ENCODE measurements around the gene CACNA2D3.

The CACNA2D3 gene

DNA sequence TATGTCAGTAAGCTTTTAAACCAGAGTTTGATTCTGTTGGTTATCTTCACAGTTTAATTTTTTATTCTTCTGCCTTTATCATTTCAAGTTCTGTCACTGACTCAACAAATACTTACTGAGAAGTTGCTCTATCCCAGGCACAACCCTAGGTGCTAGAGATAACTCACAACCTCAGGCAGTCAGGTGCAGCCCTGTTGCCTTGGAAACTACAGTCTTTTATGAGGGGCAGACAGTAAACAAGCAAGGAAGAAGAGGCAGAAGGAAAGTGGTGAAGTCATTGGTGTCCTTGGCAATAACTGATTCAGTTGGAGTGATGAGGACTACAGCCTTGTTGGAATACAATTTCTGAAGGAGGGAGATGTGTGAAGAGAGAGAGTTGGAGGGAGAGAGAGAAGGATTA is 947.6 kb downstream of the CACNA2D3 start:
- FAIRE-seq (no peak), DNase-seq (ENCODE audit: insufficient read length, low spot score) (no peak)
- no peak for TF ChIP-seq POLR2A (IDR thresholded peaks at IDR 0.05; ENCODE audit: low read depth, low read length)
- TF ChIP-seq POLR2AphosphoS5 (IDR thresholded peaks at IDR 0.05; ENCODE audit: low read depth, low read length): no peak
- no peak for TF ChIP-seq PAX5 (IDR thresholded peaks at IDR 0.05; ENCODE audit: insufficient read depth, low read length, severe bottlenecking)
- no peak for TF ChIP-seq SPI1 (IDR thresholded peaks at IDR 0.05; ENCODE audit: low read depth, low read length)
- TF ChIP-seq TAF1 (IDR thresholded peaks at IDR 0.05; ENCODE audit: low read depth, low read length): no peak
- no peak for TF ChIP-seq POU2F2 (IDR thresholded peaks at IDR 0.05; ENCODE audit: low read depth, low read length)

DNA sequence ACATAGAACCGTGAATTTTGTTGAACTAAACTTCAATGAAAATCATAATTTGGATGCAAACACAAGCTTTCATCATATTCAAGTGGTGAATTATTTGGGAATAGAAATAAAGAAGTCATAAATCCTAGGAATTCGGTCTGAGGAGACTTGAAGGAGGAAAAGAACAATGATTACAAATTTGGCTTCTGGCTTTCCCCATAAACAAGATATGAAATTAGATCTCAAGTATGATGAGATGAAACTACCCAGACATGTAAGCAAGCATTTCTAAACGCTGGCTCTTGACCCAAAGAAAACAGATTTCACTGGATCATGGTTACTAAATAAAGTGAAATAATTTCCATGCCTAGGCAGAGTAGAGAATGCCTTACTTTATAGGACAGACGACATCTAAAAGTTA is 952.4 kb downstream of the CACNA2D3 start:
- no peak for DNase-seq (ENCODE audit: insufficient read length, low spot score)
- FAIRE-seq: no peak
- no peak for TF ChIP-seq POLR2A (IDR thresholded peaks at IDR 0.05; ENCODE audit: low read depth, low read length)
- TF ChIP-seq SPI1 (IDR thresholded peaks at IDR 0.05; ENCODE audit: low read depth, low read length): no peak
- no peak for TF ChIP-seq PAX5 (IDR thresholded peaks at IDR 0.05; ENCODE audit: insufficient read depth, low read length, severe bottlenecking)
- TF ChIP-seq POLR2AphosphoS5 (IDR thresholded peaks at IDR 0.05; ENCODE audit: low read depth, low read length): no peak
- no peak for TF ChIP-seq TAF1 (IDR thresholded peaks at IDR 0.05; ENCODE audit: low read depth, low read length)
- TF ChIP-seq POU2F2 (IDR thresholded peaks at IDR 0.05; ENCODE audit: low read depth, low read length): no peak

DNA sequence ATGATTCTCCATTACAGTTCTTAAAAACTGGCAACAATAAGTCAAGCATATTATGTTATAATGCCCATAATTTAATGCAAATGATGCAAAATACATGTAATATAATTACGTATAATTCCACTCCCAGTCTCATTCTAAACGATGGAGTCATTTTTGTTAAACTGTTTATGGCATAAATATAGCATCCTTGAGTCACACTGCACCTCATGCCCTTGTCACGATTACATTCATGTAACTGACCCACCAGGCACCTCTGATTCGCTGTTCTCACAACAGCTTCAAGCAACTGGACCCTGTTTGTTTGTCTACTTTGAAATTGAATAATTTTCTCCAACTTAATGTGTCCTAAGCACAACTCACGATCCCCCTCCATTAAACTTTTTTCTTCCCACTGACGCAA is 953.5 kb downstream of the CACNA2D3 start:
- DNase-seq (ENCODE audit: insufficient read length, low spot score): no peak
- FAIRE-seq: no peak
- TF ChIP-seq POLR2A (IDR thresholded peaks at IDR 0.05; ENCODE audit: low read depth, low read length) (no peak), TAF1 (IDR thresholded peaks at IDR 0.05; ENCODE audit: low read depth, low read length) (no peak), PAX5 (IDR thresholded peaks at IDR 0.05; ENCODE audit: insufficient read depth, low read length, severe bottlenecking) (no peak), SPI1 (IDR thresholded peaks at IDR 0.05; ENCODE audit: low read depth, low read length) (no peak), POU2F2 (IDR thresholded peaks at IDR 0.05; ENCODE audit: low read depth, low read length) (no peak), POLR2AphosphoS5 (IDR thresholded peaks at IDR 0.05; ENCODE audit: low read depth, low read length) (no peak)

DNA sequence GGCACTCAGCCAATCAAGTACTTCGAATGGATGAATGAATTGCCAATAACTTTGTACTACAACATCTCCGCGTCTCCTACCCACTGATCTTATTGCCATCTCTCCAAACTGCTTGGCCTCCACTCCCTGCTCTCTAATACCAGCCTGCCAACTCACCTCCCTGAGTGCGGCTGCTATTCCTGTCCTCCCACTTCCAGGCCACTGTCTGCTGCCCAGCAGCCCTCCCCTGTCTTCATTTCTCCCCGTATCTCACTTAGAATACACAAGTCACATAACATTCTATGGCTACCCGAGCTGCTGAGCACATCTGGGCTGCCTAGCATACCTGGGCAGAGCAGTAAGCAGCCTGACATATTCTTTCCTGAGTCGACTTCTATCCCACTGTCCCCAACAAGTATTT is 955.4 kb downstream of the CACNA2D3 start:
- no peak for FAIRE-seq
- no peak for DNase-seq (ENCODE audit: insufficient read length, low spot score)
- TF ChIP-seq TAF1 (IDR thresholded peaks at IDR 0.05; ENCODE audit: low read depth, low read length) (no peak), SPI1 (IDR thresholded peaks at IDR 0.05; ENCODE audit: low read depth, low read length) (no peak), POLR2AphosphoS5 (IDR thresholded peaks at IDR 0.05; ENCODE audit: low read depth, low read length) (no peak), PAX5 (IDR thresholded peaks at IDR 0.05; ENCODE audit: insufficient read depth, low read length, severe bottlenecking) (no peak), POU2F2 (IDR thresholded peaks at IDR 0.05; ENCODE audit: low read depth, low read length) (no peak), POLR2A (IDR thresholded peaks at IDR 0.05; ENCODE audit: low read depth, low read length) (no peak)

DNA sequence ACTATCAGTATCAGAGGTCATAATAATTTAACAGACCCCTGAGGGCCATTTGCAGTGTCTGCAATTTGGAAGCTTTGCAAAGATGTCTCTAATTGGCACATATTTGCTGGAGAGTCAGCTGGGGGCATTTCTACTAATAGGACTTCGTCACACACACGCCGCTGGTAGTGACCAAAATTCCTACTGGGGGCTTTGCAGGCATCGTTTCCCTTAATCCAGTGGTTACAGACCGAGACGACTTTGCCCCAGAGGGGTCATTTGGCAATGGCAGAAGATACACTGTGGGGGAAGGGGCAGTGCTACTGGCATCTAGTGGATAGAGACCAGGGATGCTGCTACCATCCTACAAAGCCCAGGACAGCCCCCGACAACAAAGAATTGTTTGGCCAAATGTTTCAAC is 956.5 kb downstream of the CACNA2D3 start:
- no peak for FAIRE-seq
- TF ChIP-seq POLR2AphosphoS5 (IDR thresholded peaks at IDR 0.05; ENCODE audit: low read depth, low read length) (no peak), PAX5 (IDR thresholded peaks at IDR 0.05; ENCODE audit: insufficient read depth, low read length, severe bottlenecking) (no peak), SPI1 (IDR thresholded peaks at IDR 0.05; ENCODE audit: low read depth, low read length) (no peak)
- DNase-seq (ENCODE audit: insufficient read length, low spot score): no peak

DNA sequence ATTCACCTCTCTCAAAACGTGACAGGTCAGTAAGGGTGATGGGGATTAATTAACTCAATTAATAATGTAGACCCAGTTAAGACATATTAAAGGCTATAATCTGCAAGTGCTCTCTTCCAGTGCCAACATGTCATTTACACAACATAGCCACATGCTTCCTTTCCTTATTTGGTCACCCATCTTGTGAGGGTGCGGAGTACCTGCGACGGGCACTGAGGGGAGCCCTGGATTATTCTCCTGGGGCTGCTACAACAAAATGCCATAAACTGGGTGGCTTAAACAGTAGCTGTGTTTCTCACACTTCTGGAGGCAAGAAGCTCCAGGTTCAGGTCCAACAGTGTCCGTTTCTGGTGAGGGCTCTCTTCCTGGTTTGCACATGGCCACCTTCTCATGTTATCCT is 962.9 kb downstream of the CACNA2D3 start:
- FAIRE-seq (no peak), DNase-seq (ENCODE audit: insufficient read length, low spot score) (no peak)
- no peak for TF ChIP-seq TAF1 (IDR thresholded peaks at IDR 0.05; ENCODE audit: low read depth, low read length)
- TF ChIP-seq SPI1 (IDR thresholded peaks at IDR 0.05; ENCODE audit: low read depth, low read length): no peak

DNA sequence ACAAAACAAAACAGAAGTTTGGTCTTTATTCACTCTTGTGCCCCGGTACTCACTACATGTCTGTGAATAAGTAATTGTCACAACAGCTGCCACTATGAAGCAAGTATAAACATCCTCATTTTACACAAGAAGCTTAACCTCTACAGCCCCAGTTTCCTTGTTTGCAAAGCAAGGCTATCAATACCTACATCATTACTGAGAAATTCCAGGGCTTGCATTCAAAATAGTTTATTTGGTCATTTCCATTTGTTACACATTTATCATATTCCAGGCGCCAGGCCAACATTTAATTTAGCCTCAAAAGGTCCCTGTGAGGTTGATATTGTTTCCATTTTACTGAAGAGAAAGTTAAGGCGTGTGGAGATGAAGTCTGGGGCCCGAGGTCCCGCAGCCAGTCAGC is 966.9 kb downstream of the CACNA2D3 start:
- no peak for DNase-seq (ENCODE audit: insufficient read length, low spot score)
- TF ChIP-seq POU2F2 (IDR thresholded peaks at IDR 0.05; ENCODE audit: low read depth, low read length): no peak
- no peak for TF ChIP-seq POLR2AphosphoS5 (IDR thresholded peaks at IDR 0.05; ENCODE audit: low read depth, low read length)
- no peak for TF ChIP-seq TAF1 (IDR thresholded peaks at IDR 0.05; ENCODE audit: low read depth, low read length)
- no peak for TF ChIP-seq PAX5 (IDR thresholded peaks at IDR 0.05; ENCODE audit: insufficient read depth, low read length, severe bottlenecking)
- TF ChIP-seq SPI1 (IDR thresholded peaks at IDR 0.05; ENCODE audit: low read depth, low read length): no peak

DNA sequence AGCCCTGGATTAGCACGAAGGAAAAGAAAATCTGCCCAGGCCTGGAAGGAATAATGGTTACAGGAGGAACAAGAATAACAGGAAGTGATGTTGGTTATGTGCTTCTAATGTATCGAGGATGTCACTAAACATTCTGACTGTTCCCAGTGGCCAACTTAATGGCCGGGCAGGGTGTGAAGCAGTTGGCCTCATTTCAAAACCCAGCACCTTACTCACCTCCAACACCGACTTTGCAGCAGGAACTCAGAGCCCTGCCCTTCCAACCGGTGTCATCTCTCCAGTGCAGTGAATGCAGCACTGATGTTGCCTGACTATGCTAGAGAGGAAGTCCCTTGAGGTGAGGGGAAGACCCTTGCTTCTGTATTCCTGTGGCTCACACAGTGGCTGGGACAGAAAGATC is 967.9 kb downstream of the CACNA2D3 start:
- no peak for TF ChIP-seq SPI1 (IDR thresholded peaks at IDR 0.05; ENCODE audit: low read depth, low read length)
- TF ChIP-seq TAF1 (IDR thresholded peaks at IDR 0.05; ENCODE audit: low read depth, low read length): no peak
- no peak for TF ChIP-seq POU2F2 (IDR thresholded peaks at IDR 0.05; ENCODE audit: low read depth, low read length)
- TF ChIP-seq POLR2AphosphoS5 (IDR thresholded peaks at IDR 0.05; ENCODE audit: low read depth, low read length): no peak
- TF ChIP-seq PAX5 (IDR thresholded peaks at IDR 0.05; ENCODE audit: insufficient read depth, low read length, severe bottlenecking): no peak
- TF ChIP-seq POLR2A (IDR thresholded peaks at IDR 0.05; ENCODE audit: low read depth, low read length): no peak
- FAIRE-seq: no peak

More for the DNA sequence above, 966.9 kb downstream of the CACNA2D3 start:
- no peak for FAIRE-seq

DNA sequence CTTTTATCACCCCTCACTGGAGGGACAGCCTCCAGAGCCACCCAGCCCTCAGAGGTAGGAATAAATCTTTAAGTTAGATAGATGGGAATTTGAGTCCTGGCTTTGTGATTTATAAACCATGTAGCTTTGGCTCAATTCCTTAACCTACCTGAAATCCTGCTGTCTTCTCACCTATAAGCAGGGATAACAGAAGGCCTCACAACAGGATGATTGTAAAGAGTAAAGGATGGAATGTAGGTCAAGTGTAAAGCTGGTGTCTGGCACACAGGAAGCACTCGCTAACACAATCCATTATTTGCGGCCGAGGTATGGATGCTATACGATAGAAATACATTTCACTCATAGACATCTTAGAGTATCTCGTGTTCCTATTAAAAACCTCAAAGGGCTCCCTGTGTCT is 968.4 kb downstream of the CACNA2D3 start:
- no peak for DNase-seq (ENCODE audit: insufficient read length, low spot score)
- no peak for FAIRE-seq
- TF ChIP-seq POU2F2 (IDR thresholded peaks at IDR 0.05; ENCODE audit: low read depth, low read length) (no peak), POLR2AphosphoS5 (IDR thresholded peaks at IDR 0.05; ENCODE audit: low read depth, low read length) (no peak), PAX5 (IDR thresholded peaks at IDR 0.05; ENCODE audit: insufficient read depth, low read length, severe bottlenecking) (no peak), SPI1 (IDR thresholded peaks at IDR 0.05; ENCODE audit: low read depth, low read length) (no peak), TAF1 (IDR thresholded peaks at IDR 0.05; ENCODE audit: low read depth, low read length) (no peak), POLR2A (IDR thresholded peaks at IDR 0.05; ENCODE audit: low read depth, low read length) (no peak)

More for the DNA sequence above, 967.9 kb downstream of the CACNA2D3 start:
- no peak for DNase-seq (ENCODE audit: insufficient read length, low spot score)

DNA sequence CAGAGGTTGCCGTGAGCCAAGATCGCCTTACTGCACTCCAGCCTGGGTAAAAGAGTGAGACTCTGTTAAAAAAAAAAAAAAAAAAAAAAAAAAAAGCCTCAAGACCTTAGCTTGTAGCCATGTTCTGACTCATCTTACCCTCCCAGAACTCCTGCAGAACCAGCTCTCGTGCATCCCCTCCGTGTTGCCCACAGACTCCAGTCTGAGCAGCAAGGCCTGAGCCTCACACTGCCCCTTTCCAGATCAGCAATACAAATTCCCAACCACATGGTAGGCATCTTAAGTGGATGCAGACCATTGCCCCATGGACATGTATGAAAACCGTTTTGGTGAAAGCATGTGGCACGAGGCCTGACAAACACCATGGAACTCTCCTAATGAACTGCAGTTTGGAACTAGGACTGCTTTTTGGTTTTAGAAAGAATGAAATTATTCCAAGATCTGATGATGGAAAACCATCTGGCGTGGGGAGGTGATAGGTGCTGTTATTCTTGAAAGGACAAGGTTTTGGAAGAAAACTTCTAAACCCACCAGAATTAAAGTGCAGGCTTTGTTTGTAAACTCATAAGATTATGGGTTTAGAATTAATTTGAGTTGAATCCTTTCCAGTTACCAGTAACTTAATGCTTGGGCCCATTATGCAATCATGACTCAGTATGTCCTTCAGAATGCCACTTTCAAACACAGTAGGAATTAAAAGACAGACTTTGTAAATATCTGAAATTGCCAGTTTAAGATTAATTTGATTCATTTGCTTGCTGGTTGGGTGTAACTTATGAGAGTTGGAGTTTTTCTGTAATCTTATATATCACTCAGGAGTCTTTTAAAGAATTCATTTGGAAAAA is 969.3 kb downstream of the CACNA2D3 start:
- FAIRE-seq (no peak), DNase-seq (ENCODE audit: insufficient read length, low spot score) (no peak)
- TF ChIP-seq PAX5 (IDR thresholded peaks at IDR 0.05; ENCODE audit: insufficient read depth, low read length, severe bottlenecking): no peak
- no peak for TF ChIP-seq TAF1 (IDR thresholded peaks at IDR 0.05; ENCODE audit: low read depth, low read length)
- TF ChIP-seq POLR2A (IDR thresholded peaks at IDR 0.05; ENCODE audit: low read depth, low read length): no peak
- TF ChIP-seq POU2F2 (IDR thresholded peaks at IDR 0.05; ENCODE audit: low read depth, low read length): no peak
- no peak for TF ChIP-seq SPI1 (IDR thresholded peaks at IDR 0.05; ENCODE audit: low read depth, low read length)
- no peak for TF ChIP-seq POLR2AphosphoS5 (IDR thresholded peaks at IDR 0.05; ENCODE audit: low read depth, low read length)

Measured in GM12891 (cell line).